SK-N-SH treated with all-trans-retinoic acid at 6 μM for 48 hours (cell line): ENCODE measurements around the gene GNAI1.

ENCODE experiments used
- BACH2 ChIP-seq: fragments of 250-450 bp; sonication (Bioruptor Pico); IDR thresholded peaks from 2 replicates; pipeline ENCODE4 v1.9.0; 2021; ENCODE audit warnings: mild to moderate bottlenecking, borderline replicate concordance
- CREB5 ChIP-seq: fragments of 250-450 bp; sonication (Bioruptor Pico); IDR thresholded peaks from 2 replicates; pipeline ENCODE4 v1.5.1; 2020; ENCODE audit warnings: low read depth, mild to moderate bottlenecking, moderate library complexity
- CSDC2 ChIP-seq: fragments of 250-450 bp; sonication (Bioruptor Pico); IDR thresholded peaks from 2 replicates; pipeline ENCODE4 v1.5.0; 2020; ENCODE audit warnings: mild to moderate bottlenecking, moderate library complexity
- ESRRG ChIP-seq: fragments of 250-450 bp; sonication (Bioruptor Pico); IDR thresholded peaks from 2 replicates; pipeline ENCODE4 v1.6.1; 2021; ENCODE audit warnings: mild to moderate bottlenecking
- ISL1 ChIP-seq: fragments of 250-450 bp; sonication (Bioruptor Pico); IDR thresholded peaks from 2 replicates; pipeline ENCODE4 v2.1.2; 2022; ENCODE audit warnings: mild to moderate bottlenecking, moderate library complexity
- PATZ1 ChIP-seq: fragments of 250-450 bp; sonication (Bioruptor Pico); IDR thresholded peaks from 2 replicates; pipeline ENCODE4 v1.8.0; 2020; ENCODE audit warnings: mild to moderate bottlenecking, moderate library complexity, borderline replicate concordance
- PPARA ChIP-seq: fragments of 250-450 bp; sonication (Bioruptor Pico); IDR thresholded peaks from 2 replicates; pipeline ENCODE4 v1.5.0; 2020; ENCODE audit warnings: mild to moderate bottlenecking, borderline replicate concordance
- RARB ChIP-seq: fragments of 250-450 bp; sonication (Bioruptor Pico); IDR thresholded peaks from 2 replicates; pipeline ENCODE4 v1.8.0; 2021; ENCODE audit warnings: mild to moderate bottlenecking, moderate library complexity
- TOX ChIP-seq: fragments of 250-450 bp; sonication (Bioruptor Pico); IDR thresholded peaks from 2 replicates; pipeline ENCODE4 v1.8.0; 2021; ENCODE audit warnings: mild to moderate bottlenecking, moderate library complexity, borderline replicate concordance
- TSHZ2 ChIP-seq: fragments of 250-450 bp; sonication (Bioruptor Pico); IDR thresholded peaks from 2 replicates; pipeline ENCODE4 v1.5.0; 2020; ENCODE audit warnings: mild to moderate bottlenecking, moderate library complexity
- ZFP3 ChIP-seq: fragments of 250-450 bp; sonication (Bioruptor Pico); IDR thresholded peaks from 2 replicates; pipeline ENCODE4 v1.5.0; 2020; ENCODE audit warnings: mild to moderate bottlenecking, moderate library complexity
- ZNF70 ChIP-seq: fragments of 450-650 bp; formaldehyde crosslinking; IDR thresholded peaks from 2 replicates; pipeline ENCODE4 v1.5.0; 2020; ENCODE audit warnings: mild to moderate bottlenecking, moderate library complexity

GRCh38 chr7:80107278-80107677 is 27.4 kb upstream of the GNAI1 start:
- TF ChIP-seq ZNF70 (CRISPR knock-in tag), result no peak
- TF ChIP-seq TSHZ2 (CRISPR knock-in tag), result no peak
- no peak for TF ChIP-seq PATZ1
- no peak for TF ChIP-seq ZFP3 (CRISPR knock-in tag)
- TF ChIP-seq BACH2 (CRISPR knock-in tag), result no peak
- no peak for TF ChIP-seq TOX
- no peak for TF ChIP-seq RARB (CRISPR knock-in tag)
- TF ChIP-seq ESRRG, result no peak
- no peak for TF ChIP-seq ISL1 (CRISPR knock-in tag)
- TF ChIP-seq CREB5 (CRISPR knock-in tag), result no peak
- no peak for TF ChIP-seq CSDC2
- no peak for TF ChIP-seq PPARA
